Measurements from ENCODE around the gene TMEM253.

TMEM253 gene

DNA sequence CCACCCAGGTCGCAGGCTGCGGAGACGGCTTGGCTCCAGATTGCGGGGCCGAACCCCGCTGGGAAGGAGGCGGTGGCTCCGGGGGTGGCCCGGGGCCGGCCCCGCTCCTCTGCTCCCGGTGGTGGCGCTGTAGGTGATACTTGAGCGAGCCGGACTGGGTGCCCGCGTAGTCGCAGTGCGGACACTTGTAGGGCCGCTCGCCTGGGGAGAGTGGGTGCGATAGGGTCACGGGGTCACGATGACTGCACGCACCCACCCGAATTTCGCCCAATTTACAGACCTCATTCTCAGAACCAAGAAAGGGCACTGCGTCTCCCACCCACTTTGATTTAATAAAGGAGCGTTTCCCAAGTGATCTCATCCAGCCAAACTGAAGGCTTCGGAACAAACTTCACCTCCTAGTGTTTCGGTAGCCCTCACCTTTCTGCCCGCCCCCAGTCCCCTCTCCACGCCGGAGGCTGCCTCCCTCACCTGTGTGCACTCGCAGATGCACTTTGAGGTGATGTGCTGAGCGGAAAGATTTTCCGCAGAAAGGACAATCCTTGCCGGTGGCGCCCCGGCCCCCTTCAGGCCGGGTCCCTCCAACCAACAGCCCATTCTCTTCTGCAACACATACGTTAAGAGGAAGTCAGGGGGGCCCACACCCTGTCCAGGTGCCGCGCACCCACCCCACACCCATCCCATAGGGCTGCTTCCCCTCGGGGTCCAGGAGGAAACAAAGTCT is 9.8 kb upstream of the TMEM253 start:
- no peak for DNase-seq

- DNase-seq, result no peak
Measured at GRCh38 chr14:21091821-21092272, 9.0 kb upstream of the TMEM253 start.

GRCh38 chr14:21092273-21093011 is 8.4 kb upstream of the TMEM253 start:
- DNase-seq, result peak; percentile 47

DNA sequence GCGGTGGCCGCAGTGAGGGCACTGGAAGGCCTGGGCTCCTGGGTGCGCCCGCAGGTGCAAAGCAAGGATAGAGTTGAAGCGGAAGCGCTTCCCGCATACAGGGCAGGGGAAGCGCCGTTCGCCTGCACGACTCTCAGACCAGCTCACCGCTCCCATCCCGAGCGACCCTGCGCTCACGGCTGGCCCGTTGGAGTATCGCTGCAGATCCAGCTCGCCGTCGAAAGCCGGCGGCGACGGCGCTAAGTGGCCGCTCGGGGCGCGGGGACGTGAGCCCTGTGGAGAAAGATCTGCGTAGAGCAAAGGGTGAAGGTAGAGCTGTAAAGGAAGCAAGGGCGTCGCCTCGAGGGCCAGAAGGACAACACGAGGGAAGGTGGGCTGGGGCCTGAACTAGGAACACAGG is 7.8 kb upstream of the TMEM253 start:
- no peak for DNase-seq

- no peak for DNase-seq
Measured at GRCh38 chr14:21093769-21094681, 6.8 kb upstream of the TMEM253 start.

DNA sequence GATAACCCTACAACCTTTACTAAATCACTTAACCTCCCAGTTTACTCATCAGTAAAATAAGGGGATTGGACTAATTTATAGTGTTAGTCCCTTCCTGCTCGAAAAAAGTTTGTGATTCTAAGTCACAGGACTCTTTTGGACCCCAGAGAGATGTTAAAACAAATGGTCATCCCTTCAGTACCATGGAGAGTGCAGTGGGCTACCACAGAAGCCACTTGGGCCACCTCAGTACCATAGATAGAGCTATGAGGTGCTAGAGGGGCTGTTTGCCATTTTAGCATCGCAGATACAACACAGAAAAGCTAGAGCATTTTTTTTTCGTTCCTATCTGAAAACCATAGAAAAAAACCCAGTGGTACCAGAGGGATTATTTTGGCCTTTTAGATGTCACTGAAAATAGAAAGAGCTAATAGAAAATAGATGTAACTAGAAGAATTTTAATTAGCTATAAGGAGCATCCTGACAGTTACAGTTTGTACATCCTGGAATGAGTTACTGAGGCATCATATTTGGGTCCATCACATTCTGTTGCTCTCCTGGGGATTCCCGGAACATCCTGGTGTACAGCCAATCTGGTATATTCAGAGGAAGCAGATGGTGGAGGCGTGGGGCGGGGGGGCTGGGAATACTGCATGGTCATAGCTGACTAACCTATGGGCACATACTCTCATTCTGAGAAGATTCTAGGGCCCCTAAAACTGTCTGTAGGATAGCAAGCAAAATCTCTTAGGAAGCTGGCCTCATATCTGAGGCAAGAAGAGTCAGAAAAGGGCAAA is 5.2 kb upstream of the TMEM253 start:
- peak; percentile 50 for DNase-seq

GRCh38 chr14:21096438-21096837 is 4.4 kb upstream of the TMEM253 start:
- no peak for DNase-seq

- no peak for DNase-seq
Measured at GRCh38 chr14:21096978-21097635, 3.8 kb upstream of the TMEM253 start.

- DNase-seq, result no peak
Measured at GRCh38 chr14:21097636-21098075, 3.2 kb upstream of the TMEM253 start.

GRCh38 chr14:21098076-21098891 is 2.6 kb upstream of the TMEM253 start, which contains the start of gene ZNF219:
Gene ZNF219, minus strand, starts transcription at chr14:21098655. Its CDS starts 5,064 bp downstream, at chr14:21093591.
- DNase-seq, result peak; percentile 63

DNA sequence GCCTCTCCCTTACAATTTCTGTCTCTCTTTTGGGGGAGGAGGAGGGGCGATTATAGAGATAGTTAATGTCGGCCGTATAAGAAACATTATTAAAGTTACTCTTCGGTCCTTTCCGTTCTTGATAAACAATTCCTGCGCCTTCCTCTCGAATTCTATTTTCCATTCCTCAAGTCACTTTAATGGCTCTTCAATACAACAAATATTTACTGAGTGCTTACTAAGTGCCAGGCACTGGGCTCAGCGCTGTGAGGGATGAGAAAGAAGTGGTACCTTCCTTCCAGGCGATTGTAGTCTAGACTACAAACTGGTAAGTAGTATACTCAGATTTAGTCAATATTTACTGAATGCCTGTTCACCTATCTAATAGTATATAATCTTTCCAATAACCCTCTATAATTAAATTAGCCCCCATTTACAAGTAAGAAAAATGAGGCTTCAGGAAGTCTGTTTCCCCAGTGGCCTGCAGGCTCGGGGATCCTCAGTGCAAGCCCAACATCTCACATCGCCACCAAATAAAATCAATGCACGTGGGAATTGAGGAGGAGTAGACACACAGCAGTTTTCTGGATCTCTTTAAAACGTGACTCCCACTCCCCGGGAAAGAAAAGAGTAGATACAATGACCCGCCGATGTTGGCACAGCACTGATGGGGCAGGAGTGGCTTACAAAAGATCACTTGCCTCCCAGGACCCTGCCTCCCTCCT is 1.8 kb upstream of the TMEM253 start:
- no peak for DNase-seq

GRCh38 chr14:21099596-21099985 is 1.3 kb upstream of the TMEM253 start:
- DNase-seq, result no peak

DNA sequence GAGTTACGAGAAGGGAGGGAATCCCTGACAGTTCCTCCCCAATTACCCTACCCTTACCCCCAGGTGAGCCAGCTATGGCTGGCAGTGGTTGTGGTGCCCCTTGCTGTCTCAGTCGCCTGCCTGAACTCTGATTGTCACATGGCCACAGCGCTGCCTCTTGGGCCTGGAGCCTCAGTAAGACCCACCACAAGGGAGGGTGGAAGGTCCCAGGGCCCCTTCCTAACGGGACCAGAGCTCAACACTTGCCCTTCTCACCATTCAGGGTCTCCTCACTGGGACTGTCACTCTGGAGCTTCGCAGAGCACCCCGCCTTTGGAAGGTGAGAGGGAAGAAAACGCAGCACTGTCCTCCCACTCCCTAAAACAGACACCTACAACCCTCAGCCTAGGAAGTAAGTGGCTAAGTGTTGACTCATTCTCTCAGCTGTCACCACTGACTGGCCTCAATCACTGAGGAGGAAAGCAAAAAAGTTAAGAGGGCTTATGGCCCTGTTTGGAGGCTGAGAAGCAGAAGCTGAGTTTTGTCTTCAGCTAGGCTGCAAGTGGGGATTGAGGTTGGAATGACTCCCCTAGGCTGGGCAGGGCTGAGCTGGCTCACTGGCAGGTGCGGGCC is 1.0 kb downstream of the TMEM253 start:
- DNase-seq, result no peak

GRCh38 chr14:21102521-21103410 is 1.9 kb downstream of the TMEM253 start:
- DNase-seq, result no peak

DNA sequence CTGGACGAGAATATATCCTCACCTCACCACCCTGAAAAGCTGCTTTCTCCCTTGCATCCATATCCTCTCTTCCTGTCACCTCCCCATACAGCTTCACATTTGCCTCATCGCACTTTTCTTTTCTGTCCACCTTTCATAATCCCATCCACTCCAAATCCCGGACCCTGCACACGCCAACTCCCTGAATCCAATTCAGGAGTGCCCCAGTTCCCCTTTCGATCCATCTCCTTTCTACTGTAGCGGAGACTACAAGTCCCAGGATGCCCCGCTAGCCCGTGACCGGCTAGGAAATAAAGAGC is 2.5 kb downstream of the TMEM253 start:
- no peak for DNase-seq

GRCh38 chr14:21103710-21104447 is 3.0 kb downstream of the TMEM253 start:
- peak; percentile 97 for DNase-seq

DNA sequence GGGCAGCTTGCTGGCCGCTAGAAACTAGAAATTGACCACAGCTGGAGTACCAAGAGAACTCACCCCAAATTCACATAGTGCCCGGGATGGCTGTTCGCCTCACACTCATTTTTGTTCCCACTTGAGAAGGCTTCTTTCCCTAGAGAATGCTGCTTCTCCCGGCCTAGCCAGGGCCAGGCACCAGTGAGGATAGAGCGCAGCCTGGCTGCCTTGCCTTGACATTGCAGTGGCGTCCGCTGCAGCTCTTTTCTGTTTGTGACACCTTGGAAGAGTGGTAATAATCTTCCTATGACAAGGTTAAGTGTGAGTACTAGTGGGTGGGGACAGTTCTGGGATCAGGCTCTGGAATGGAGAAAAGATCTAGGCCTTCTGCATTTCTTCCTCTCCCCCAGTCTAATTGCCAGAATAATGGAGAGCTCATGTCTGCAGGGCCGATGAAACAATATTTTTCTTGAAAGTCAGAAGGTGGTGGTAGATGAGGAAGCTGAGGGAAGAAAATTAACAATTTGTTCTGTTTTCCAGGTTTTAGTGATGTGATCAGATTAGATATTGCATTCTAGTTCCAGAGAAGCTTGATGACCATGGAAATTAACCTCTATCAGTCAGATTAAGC is 3.7 kb downstream of the TMEM253 start:
- DNase-seq, result peak; percentile 81

All from fibroblast of skin of back (primary cell).